ENCODE data around the gene OR6X1.
"Not testable (repeated sequence)": the region's sequence is repeated elsewhere in the genome, so short reads cannot be mapped to it uniquely, and the experiment has no call there.

The OR6X1 gene

GRCh38 chr11:123753110-123753509, 1.2 kb downstream of the OR6X1 start:
- no peak for DNase-seq (ENCODE audit: low read depth, low spot score)

- no peak for DNase-seq (ENCODE audit: low read depth, low spot score)
These were observed 2.5 kb downstream of the OR6X1 start for GRCh38 chr11:123751781-123752180.

DNA sequence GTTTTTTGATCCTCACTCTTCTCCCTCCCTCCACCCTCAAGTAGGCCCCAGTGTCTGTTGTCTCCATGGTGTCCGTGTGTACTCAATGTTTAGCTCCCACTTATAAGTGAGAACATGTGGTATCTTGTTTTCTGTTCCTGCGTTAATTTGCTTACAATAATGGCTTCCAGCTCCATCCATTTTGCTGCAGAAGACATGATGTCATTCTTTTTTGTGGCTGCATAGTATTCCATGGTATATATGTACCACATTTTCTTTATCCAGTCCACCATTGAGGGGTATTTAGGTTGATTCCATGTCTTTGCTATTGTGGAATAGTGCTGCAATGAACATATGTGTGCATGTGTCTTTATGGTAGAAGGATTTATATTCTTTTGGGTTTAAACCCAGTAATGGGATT, 6.0 kb downstream of the OR6X1 start:
- not testable (repeated sequence) for DNase-seq (ENCODE audit: low read depth, low spot score)

GRCh38 chr11:123745764-123746451, 8.4 kb downstream of the OR6X1 start:
- no peak for DNase-seq (ENCODE audit: low read depth, low spot score)

DNA sequence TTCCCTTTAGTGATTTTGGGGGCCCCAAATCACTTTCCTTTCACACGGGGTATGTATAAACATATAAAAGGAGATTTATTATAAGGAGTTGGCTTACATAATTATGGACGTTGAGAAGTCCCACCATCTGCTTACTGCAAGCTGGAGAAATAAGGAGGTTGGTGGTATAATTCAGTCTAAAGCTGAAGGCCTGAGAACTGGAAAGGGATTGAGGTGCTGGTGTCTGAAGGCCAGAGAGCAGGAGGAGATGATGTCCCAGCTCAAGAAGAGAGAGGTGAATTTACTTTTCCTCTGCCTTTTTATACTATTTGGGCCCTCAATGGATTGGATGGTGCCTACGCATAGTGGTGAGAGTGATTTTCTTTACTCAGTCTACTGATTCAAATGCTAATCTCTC, 11.6 kb downstream of the OR6X1 start:
- no peak for DNase-seq (ENCODE audit: low read depth, low spot score)

DNA sequence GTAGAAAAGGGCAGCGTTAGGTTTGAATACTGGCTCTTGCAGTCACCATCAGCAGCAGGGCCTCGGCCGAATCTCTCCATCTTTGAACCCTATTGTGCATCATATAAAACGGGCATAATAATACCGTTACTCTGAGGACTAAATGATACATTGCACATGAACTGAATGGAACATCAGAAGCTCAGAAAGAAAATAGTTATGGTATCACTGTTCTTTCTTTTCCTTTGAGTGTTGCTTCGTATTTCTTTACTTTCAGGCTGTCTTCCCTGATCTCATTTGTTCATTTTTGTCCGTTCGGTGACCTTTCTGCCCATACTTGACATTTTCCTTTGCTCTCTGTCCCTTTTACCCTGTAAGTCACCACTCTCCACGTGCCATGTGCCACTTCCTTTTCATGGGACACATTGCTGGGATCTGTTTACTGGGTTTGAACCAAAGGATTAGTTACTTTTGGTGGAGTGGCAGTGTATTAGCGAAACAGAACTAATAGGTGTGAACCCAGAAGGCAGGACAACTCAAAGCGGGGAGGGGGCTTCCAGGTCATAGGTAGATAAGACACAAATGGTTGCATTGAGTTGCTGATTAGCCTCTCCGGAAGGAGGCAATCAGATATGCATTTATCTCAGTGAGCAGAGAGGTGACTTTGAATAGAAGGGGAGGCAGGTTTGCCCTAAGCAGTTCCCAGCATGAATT, 12.1 kb downstream of the OR6X1 start:
- no peak for DNase-seq (ENCODE audit: low read depth, low spot score)

GRCh38 chr11:123741159-123742030, 12.9 kb downstream of the OR6X1 start, which contains the start of gene ZNF202:
Gene ZNF202, minus strand, starts transcription at chr11:123741660. Its CDS starts 10,772 bp downstream, at chr11:123730888.
- DNase-seq (ENCODE audit: low read depth, low spot score): no peak

DNA sequence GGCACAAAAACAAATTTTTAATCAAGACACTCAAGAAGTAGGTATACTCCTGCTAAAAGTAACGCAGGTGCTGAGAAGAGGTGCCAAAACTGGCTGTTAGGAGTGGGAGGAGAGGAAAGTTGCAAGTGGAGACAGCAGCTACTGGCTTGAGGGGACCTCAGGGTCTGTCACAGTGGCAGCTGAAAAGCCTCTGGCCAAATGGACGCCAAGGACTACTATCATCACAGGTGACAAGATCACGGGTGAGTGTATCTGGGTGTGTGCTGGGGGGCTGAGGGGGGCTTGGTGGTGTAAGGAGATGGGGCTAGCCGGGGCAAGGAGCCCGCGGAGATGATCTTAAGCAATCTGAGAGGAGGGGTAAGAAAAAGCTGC, 13.5 kb downstream of the OR6X1 start:
- no peak for DNase-seq (ENCODE audit: low read depth, low spot score)

DNA sequence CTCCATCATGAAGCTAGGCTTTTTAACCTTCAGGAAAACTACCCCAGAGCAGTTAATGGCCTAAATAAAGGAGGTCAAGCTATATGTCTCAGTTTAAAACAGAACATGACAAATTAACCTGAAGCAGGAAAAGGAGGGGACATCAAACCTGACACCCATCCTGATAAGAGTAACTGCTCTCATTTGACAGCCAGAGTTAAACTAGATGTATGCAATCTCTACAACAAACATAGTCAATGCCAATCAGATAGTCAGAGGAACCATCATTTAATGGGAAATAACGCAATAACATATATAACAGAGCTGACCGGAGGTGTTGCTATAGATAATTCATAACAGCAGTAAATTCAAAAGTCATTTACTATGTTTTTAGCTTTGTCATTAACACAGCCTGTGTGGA, 15.9 kb downstream of the OR6X1 start:
- no peak for DNase-seq (ENCODE audit: low read depth, low spot score)

GRCh38 chr11:123736769-123737168, 17.5 kb downstream of the OR6X1 start:
- no peak for DNase-seq (ENCODE audit: low read depth, low spot score)

GRCh38 chr11:123729602-123730001, 24.7 kb downstream of the OR6X1 start:
- DNase-seq (ENCODE audit: low read depth, low spot score): no peak

DNA sequence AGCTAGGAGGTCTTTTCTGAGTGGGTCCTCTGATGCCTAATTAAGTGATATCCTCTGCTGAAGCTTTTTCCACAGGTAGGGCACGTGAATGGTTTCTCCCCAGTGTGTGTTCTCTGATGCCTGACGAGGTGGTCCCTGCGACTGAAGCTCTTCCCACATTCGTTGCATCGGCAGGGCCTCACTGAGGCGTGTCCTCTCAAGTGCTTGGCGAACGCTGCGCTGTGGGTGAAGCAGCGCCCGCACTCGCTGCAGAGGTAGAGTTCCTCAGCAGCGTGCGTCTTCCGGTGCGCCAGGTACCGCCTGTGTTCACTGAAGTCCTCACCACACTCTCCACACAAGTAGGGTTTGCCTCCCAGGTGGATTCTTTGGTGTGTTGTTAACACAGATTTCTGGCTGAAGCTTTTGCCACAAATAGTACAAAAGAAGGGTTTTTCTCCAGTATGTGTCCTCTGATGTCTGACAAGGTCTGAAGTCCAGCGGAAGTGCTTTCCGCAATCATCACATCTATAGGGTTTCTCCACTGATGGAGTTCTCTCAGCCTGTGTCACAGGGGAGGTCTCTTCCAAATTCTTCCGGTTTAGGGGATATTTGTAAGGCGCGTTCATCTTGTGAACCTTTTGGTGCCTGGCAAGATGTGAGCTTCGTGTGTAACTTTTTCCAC, 28.2 kb downstream of the OR6X1 start:
- DNase-seq (ENCODE audit: low read depth, low spot score): no peak

- no peak for DNase-seq (ENCODE audit: low read depth, low spot score)
These were observed 34.9 kb downstream of the OR6X1 start for GRCh38 chr11:123719452-123719851.

- DNase-seq (ENCODE audit: low read depth, low spot score): no peak
These were observed 35.8 kb downstream of the OR6X1 start for GRCh38 chr11:123718469-123718868.

- DNase-seq (ENCODE audit: low read depth, low spot score): no peak
These were observed 36.3 kb downstream of the OR6X1 start for GRCh38 chr11:123718063-123718462.

GRCh38 chr11:123712627-123713026, 41.7 kb downstream of the OR6X1 start:
- DNase-seq (ENCODE audit: low read depth, low spot score): not testable (repeated sequence)

DNA sequence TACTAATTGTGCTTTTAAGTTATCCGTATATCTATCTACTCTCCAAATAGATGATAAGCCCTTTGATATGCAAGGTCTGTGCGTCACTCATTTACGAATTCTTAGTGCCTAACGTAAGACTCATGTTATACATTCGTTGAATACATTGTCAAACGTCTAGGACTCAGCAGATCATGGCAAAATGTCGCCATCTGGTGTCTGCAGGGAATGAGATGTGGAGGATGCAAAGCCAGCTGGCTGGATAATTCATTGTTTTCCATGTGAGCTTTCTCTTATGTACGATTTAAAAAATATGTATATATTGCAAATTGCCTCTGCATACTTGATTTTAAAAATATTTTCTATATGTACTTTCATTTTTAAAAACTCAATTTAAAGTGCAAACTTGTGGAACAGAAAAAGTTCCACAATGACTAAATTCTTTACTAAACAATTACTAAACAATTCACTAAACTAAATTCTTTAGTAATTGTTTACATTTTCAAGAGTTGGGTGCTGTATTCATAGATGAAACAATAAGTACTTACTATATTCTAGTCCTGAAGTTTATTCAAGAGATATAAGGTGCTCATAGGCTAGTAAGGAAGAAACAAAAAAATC, 46.6 kb downstream of the OR6X1 start:
- no peak for DNase-seq (ENCODE audit: low read depth, low spot score)

DNA sequence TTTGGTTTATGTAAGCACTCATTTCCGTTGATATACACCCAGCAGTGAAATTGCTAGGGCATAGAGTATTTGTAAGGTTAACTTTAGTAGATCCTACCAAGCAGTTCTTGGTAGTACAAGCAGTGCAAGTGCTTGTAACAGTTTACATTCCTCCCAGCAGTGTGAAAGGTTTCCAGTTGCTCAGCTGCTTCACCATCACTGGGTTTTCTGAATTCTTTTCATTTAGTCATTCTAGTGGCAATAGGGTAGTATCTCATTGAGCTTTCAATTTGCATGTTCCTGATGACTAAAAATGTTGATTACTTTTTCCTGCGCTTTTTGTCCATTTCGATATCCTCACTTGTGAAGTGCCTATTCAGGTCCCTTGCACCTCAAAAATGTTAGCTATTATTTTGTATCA, 47.1 kb downstream of the OR6X1 start:
- DNase-seq (ENCODE audit: low read depth, low spot score): no peak

- DNase-seq (ENCODE audit: low read depth, low spot score): no peak
These were observed 50.0 kb downstream of the OR6X1 start for GRCh38 chr11:123704341-123704740.

All from iPS DF 19.7 (cell line).